GM06990 (cell line): ENCODE results near the gene ATXN2.
A peak's percentile ranks its signal among the peaks of the same experiment; 100 is the strongest.
"Not testable (repeated sequence)": the region's sequence is repeated elsewhere in the genome, so short reads cannot be mapped to it uniquely, and the experiment has no call there.

Source experiments
- DNase-seq: peaks from one replicate; pipeline ENCODE4 v3.0.0-alpha.2; 2011; ENCODE audit not compliant: insufficient read length; ENCODE audit errors: extremely low read depth
- H3K27me3 ChIP-seq: replicated peaks from 2 replicates; pipeline ENCODE4 v1.6.0; 2011; ENCODE audit warnings: low read length; ENCODE audit not compliant: control insufficient read depth, insufficient read depth
- H3K36me3 ChIP-seq: 2 replicates; pipeline ENCODE4 v1.5.1; 2011; ENCODE audit warnings: low read length; ENCODE audit not compliant: control insufficient read depth, insufficient read depth
- H3K4me3 ChIP-seq: replicated peaks from 2 replicates; pipeline ENCODE4 v1.5.1; 2011; ENCODE audit warnings: low read depth, mild to moderate bottlenecking, control low read depth, low read length
- TF ChIP-seq, protein P1 (sequence below): IDR thresholded peaks from 2 replicates; pipeline ENCODE4 v1.5.1; 2011; ENCODE audit warnings: low read length, control low read depth, mild to moderate bottlenecking, inconsistent platforms; ENCODE audit not compliant: insufficient read depth, poor library complexity, severe bottlenecking

ATXN2 gene

DNA sequence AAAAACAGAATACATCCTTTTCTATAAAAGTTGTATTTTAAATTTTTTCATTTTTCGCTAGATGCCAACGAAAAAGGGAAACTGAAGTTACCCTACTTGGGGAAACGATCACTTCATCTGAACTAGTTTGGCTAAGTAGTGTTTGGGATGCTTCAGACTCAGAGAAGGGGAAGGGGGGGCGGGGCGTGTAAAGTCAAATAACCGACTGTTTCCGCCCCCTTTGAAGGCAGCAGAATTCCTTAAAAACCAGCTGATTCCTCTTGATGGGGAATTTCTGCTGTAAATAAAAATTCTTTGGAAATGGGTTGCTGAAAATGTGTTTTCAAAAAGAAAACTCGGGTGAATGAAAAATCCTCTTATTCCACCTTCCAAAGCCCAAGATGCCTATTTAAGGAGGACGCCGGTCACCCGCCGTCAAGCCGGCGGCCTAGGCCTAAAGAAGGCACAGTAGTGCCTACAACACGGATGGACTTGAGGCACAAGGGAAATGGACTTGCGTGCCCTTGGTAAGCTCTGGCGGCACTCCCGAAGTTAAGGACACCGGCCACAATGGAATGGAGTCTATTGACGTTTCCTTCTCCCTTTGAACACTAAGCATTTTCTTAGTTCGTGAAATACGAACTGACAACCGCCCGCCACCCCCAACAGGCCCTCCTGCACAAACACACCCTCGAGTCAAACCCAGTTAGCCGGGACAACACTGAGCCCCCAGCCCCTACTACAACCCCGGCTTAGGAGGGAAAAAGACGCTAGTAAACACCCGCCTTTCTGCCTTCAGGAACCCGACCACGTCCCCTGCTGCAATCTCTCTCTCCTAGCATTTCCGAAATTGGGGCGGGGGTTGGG, 1.9 kb downstream of the ATXN2 start:
- peak; percentile 49 for DNase-seq
- Histone ChIP-seq H3K36me3 (no peaks in the 10 kb centered on the region), H3K4me3 (peak overlapping the region; percentile 91), H3K27me3 (no peaks in the 10 kb centered on the region)
- TF ChIP-seq, protein P1, sequence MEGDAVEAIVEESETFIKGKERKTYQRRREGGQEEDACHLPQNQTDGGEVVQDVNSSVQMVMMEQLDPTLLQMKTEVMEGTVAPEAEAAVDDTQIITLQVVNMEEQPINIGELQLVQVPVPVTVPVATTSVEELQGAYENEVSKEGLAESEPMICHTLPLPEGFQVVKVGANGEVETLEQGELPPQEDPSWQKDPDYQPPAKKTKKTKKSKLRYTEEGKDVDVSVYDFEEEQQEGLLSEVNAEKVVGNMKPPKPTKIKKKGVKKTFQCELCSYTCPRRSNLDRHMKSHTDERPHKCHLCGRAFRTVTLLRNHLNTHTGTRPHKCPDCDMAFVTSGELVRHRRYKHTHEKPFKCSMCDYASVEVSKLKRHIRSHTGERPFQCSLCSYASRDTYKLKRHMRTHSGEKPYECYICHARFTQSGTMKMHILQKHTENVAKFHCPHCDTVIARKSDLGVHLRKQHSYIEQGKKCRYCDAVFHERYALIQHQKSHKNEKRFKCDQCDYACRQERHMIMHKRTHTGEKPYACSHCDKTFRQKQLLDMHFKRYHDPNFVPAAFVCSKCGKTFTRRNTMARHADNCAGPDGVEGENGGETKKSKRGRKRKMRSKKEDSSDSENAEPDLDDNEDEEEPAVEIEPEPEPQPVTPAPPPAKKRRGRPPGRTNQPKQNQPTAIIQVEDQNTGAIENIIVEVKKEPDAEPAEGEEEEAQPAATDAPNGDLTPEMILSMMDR = no peak

DNA sequence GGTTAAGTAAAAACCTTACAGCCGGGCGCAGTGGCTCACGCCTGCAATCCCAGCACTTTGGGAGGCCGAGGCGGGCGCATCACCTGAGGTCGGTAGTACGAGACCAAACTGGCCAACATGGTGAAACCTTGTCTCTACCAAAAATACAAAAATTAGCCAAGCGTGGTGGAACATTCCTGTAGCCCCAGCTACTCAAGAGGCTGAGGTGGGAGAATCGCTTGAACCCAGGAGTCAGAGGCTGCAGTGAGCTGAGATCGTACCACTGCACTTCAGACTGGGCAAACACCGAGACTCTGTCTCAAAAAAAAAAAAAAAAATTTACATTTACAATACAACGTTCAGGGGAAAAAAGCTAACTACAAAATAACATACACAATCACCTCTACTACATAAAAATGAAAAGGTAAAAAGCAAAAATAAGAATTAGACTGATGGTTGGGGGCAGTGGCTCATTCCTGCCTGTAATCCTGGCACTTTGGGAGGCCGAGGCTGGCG, 3.7 kb downstream of the ATXN2 start:
- not testable (repeated sequence) for H3K27me3 ChIP-seq, H3K4me3 ChIP-seq

DNA sequence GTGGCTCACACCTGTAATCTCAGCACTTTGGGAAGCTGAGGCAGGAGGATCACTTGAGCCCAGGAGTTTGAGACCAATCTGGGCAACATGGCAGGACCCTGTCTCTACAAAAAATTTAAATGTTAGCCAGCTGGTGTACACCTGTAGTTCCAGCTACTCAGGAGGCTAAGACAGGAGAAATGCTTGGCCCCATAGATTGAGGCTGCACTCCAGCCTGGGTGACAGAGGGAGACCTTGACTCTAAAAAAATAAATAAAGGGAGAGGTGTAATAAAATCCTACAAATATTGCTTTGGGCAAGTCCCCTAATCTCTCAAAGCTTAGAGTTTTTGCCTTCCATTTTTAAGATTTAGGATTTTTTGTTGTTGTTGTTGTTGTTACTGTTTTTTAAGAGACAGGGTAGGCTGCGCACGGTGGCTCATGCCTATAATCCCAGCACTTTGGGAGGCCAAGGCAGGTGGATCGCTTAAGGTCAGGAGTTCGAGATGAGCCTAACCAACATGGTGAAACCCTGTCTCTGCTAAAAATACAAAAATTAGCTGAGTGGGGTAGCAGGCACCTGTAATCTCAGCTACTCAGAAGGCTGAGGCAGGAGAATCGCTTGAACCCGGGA, 7.6 kb downstream of the ATXN2 start:
- H3K27me3 ChIP-seq, H3K4me3 ChIP-seq, H3K36me3 ChIP-seq, DNase-seq: not testable (repeated sequence)

More for the DNA sequence above, 3.7 kb downstream of the ATXN2 start:
- not testable (repeated sequence) for H3K36me3 ChIP-seq, DNase-seq

DNA sequence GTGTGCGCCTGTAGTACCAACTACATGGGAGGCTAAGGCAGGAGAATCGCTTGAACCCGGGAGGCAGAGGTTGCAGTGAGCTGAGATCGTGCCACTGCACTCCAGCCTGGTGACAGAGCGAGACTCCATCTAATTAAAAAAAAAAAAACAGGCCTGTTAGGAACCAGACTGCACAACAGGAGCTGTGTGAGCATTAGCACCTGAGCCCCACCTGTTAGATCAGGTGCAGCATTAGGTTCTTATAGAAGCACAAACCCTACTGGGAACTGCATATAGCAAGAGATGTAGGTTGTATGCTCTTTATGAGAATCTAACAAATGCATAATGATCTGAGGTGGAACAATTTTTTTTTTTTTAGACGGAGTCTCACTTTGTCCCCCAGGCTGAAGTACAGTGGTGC, 8.6 kb downstream of the ATXN2 start:
- DNase-seq = no peak
- TF ChIP-seq, protein P1 = no peak

DNA sequence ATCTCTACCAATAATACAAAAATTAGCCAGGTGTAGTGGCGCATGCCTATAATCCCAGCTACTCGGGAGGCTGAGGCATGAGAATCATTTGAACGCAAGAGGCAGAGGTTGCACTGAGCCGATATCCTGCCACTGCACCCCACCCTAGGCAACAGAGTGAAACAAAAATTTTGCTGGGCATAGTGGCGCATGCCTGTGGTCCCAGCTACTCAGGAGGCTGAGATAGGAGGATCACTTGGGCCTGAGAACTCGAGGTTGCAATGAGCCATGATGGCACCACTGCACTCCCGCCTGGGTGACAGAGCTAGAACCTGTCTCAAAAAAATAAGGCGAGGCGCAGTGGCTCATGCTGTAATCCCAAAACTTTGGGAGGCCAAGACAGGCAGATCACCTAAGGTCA, 9.5 kb downstream of the ATXN2 start:
- no peaks in the 10 kb centered on the region; the same call in 1 of the 2 replicates for H3K36me3 ChIP-seq
- H3K27me3 ChIP-seq = no peaks in the 10 kb centered on the region
- no peak overlapping the region for H3K4me3 ChIP-seq
- no peak for DNase-seq
- TF ChIP-seq, protein P1 = no peak

More for the DNA sequence above, 8.6 kb downstream of the ATXN2 start:
- Histone ChIP-seq H3K4me3 (no peak overlapping the region), H3K36me3 (no peaks in the 10 kb centered on the region; the same call in 1 of the 2 replicates), H3K27me3 (no peaks in the 10 kb centered on the region)

DNA sequence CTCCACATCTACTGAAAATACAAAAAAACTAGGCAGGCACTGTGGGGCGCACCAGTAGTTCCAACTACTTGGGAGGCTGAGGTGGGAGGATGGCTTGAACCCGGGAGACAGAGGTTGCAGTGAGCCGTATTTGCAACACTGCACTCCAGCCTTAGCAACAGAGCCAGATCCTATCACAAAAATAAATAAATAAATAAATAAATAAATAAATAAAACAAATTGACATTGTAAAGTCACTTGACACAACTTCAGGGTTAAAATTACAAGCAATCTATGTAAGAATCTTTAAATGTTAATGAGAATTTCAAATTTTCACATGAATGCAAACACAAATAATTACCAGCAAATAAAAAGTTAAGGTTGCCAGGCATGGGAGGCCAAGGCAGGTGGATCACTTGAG, 11.1 kb downstream of the ATXN2 start:
- no peaks in the 10 kb centered on the region; the same call in 1 of the 2 replicates for H3K36me3 ChIP-seq
- TF ChIP-seq, protein P1 = no peak
- no peak for DNase-seq
- no peaks in the 10 kb centered on the region for H3K27me3 ChIP-seq
- H3K4me3 ChIP-seq = no peak overlapping the region
